SJSA1 (cell line): Measurements from ENCODE around the gene ARF3. TPM values are rescaled to one million over a fixed set of nuclear protein-coding genes. Genes with fewer than 3 reads are reported as not detected.

Experiments used
- DNase-seq, 2 experiments: peaks; one replicate each; pipeline ENCODE4 v3.0.0-alpha.2; 2015 to 2020; ENCODE audit warnings: low spot score in 2 of 2, low read depth in 1 of 2
- H3K27ac ChIP-seq: fragments of 250-450 bp; sonication (Bioruptor Pico); 2 replicates; pipeline ENCODE4 v1.5.1; 2020; ENCODE audit warnings: mild to moderate bottlenecking, moderate library complexity
- H3K27me3 ChIP-seq: fragments of 250-450 bp; sonication (Bioruptor Pico); replicated peaks from 2 replicates; pipeline ENCODE4 v1.5.1; 2020; ENCODE audit warnings: mild to moderate bottlenecking, moderate library complexity
- H3K36me3 ChIP-seq: fragments of 250-450 bp; sonication (Bioruptor Pico); 2 replicates; pipeline ENCODE4 v1.5.1; 2020; ENCODE audit warnings: mild to moderate bottlenecking
- H3K4me1 ChIP-seq: fragments of 250-450 bp; sonication (Bioruptor Pico); replicated peaks from 2 replicates; pipeline ENCODE4 v1.6.1; 2021; ENCODE audit warnings: mild to moderate bottlenecking
- H3K4me3 ChIP-seq: fragments of 250-450 bp; sonication (Bioruptor Pico); 2 replicates; pipeline ENCODE4 v1.5.1; 2020; ENCODE audit warnings: mild to moderate bottlenecking
- H3K9me3 ChIP-seq: fragments of 250-450 bp; sonication (Bioruptor Pico); replicated peaks from 2 replicates; pipeline ENCODE4 v1.5.1; 2020; ENCODE audit warnings: mild to moderate bottlenecking
- total RNA-seq: library from RNA; depleted of rRNA; stranded (reverse); fragments of >200 nt; shearing (Covaris generic); gene quantifications from 2 replicates; pipeline ENCODE4 v1.2.3, GENCODE V29; 2014

The ARF3 gene
- total RNA-seq, 1 experiment from 2014 or later: 64.5 TPM

DNA sequence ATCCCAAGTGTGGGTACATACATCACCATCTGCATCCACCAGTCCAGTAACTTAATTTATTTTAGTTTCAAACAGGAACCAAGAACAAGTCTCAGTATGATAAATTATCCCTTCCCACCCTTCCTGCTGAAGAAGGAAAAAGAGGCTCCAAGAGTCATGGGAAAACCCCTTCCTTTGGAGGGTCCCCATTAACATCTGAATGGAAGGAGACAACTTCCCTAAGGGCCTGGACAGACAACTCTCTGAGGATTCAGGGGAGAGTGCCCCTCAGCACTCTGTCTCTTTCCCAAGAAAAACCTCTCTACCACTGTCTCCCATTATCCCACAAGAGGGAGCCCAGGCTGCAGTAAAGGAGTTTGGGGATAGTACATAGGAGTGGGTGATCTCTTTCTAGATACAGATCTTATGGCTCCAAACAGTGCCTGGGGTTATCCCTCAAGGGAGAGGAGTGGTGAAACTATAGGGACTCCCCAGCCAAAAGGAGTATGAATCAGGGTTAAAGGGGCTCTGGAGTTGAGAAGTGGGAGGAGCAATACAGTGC is 8.1 kb upstream of the ARF3 start:
- no peak overlapping the region for H3K27ac ChIP-seq
- no peaks in the 10 kb centered on the region for H3K9me3 ChIP-seq
- DNase-seq: no peak
- H3K27me3 ChIP-seq: peaks cover 5% of the 10 kb centered on the region
- H3K4me3 ChIP-seq: no peak overlapping the region
- no peaks in the 10 kb centered on the region for H3K36me3 ChIP-seq
- peaks cover 13% of the 10 kb centered on the region for H3K4me1 ChIP-seq

DNA sequence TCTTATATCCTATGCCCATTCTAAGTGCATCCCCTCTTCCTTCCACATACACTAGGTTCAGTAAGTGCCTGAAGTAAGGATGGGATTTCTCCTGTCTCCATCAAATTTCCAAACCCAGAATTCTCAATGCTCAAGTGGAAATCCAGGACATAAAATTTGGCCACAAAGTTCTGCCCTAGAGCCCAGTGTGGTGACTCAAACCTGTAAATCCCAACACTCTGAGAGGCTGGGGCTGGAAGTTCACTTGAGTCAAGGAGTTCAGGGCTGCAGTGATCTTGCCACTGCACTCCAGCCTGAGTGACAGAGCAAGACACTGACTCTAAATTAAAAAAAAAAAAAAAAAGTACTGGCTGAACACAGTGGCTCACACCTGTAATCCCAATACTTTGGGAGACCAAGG is 4.5 kb upstream of the ARF3 start:
- H3K9me3 ChIP-seq: no peaks in the 10 kb centered on the region
- H3K4me3 ChIP-seq: no peak overlapping the region
- peaks cover 5% of the 10 kb centered on the region for H3K27me3 ChIP-seq
- H3K27ac ChIP-seq: no peak overlapping the region
- DNase-seq: no peak
- peaks cover 5% of the 10 kb centered on the region; the same call in 1 of the 2 replicates for H3K36me3 ChIP-seq
- H3K4me1 ChIP-seq: peaks cover 11% of the 10 kb centered on the region

DNA sequence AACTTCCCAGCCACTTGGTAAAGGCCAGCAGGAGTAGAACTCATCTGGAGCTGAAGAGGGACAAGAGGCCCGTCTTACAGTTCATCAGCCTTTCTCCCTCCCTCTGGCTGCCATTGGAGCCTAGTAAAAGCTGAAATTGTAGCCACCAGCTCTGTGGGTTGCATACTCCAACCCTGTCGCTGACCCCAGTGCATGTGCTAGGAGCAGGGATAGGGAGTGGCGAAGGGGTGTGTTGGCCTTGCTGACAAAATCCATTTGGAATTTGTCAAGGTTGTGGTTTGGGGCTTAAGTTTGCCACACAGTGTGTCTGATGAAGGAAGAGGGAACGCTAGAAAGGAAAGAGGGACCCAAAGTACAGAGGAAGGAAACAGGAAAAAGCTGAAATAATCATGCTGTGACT is 4.0 kb upstream of the ARF3 start:
- Histone ChIP-seq H3K36me3 (peaks cover 5% of the 10 kb centered on the region; the same call in 1 of the 2 replicates), H3K4me1 (peaks cover 11% of the 10 kb centered on the region), H3K4me3 (no peak overlapping the region), H3K27ac (no peak overlapping the region), H3K9me3 (no peaks in the 10 kb centered on the region), H3K27me3 (peaks cover 5% of the 10 kb centered on the region)
- no peak for DNase-seq

DNA sequence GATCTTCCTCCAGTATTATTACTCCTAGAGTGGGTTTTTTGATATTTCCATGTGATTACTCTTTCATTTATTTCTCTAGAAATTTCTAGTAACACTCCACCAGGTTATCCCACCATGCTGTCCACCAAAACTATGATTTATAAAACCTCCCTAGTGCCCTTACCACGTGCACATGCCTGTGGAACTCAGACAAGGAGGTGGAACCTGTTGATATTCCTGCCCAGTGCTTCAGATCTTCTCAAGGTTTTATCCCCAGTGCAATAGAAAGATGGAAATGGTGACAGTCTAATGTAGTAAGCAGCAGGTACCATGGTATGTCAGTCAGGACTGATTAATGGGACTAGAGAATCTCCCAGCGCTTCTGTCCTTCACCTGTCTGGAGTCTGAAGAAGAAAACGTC is 3.5 kb upstream of the ARF3 start:
- DNase-seq: no peak
- Histone ChIP-seq H3K36me3 (peaks cover 8% of the 10 kb centered on the region), H3K4me1 (peaks cover 14% of the 10 kb centered on the region), H3K27me3 (peaks cover 5% of the 10 kb centered on the region), H3K4me3 (no peak overlapping the region), H3K9me3 (no peaks in the 10 kb centered on the region), H3K27ac (no peak overlapping the region)

DNA sequence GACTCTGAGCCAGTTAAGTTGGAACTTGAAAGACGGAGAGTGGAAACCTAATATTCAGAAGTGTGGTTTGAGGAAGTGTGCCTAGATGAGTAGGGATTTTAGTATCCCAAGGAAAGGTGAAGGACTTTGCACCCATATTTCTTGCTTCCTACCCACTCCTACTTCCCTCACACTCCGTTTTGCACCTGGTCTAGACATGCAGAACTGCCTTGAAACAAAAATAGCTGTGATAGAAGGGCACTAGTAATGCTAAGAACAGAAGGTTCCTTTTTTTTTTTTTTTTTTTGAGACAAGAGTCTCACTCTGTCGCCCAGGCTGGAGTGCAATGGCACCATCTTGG is 732 bp upstream of the ARF3 start:
- Histone ChIP-seq H3K27ac (no peak overlapping the region), H3K36me3 (peaks cover 36% of the 10 kb centered on the region)
- DNase-seq: no peak

DNA sequence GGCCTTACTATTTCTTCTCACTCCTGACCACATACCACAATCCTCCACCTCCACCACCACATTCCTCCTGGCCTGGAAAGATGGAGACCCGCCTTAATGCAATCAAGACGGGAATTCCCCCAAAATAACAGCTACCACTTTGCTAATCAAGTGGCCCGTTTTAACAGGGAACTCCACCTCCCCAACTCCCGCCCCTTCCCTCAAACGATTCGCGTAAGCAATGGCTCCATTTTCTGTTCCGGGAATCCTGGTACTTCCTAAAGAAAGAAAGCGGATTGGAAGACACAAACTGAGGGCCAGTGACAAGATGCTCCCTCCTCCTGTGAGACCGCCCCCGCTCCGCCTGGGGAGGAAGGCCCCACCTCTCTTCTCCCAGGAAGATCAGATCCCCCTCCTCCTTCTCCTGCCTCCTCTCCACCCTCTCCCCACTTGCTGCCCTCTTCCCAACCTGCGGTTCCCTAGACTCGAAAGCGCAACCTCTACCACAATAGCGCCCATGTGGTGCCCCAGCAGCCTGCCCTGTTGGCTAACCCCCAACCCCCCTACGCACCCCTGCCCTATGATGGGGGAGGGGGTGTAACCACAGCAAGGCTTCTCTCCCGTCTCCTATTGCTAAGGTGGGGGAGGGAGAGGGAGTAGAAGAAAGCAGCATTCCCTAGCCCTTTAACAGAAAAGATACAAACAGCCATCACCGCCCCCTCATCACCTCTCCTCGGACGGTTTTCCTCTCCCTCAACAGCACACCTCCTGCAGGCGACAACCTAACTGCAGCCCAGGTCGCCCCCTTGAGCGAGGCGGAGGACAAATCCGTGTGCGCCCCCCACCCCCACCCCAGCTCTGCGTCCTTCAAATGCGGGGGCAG is 777 bp downstream of the ARF3 start:
- H3K9me3 ChIP-seq: no peaks in the 10 kb centered on the region
- H3K27ac ChIP-seq: peak overlapping the region; percentile 43
- peaks cover 20% of the 10 kb centered on the region for H3K4me1 ChIP-seq
- H3K27me3 ChIP-seq: peaks cover 5% of the 10 kb centered on the region
- H3K4me3 ChIP-seq: peak overlapping the region; percentile 94
- DNase-seq: peak; percentile 92 to 93
- H3K36me3 ChIP-seq: peaks cover 48% of the 10 kb centered on the region

More for the DNA sequence above, 732 bp upstream of the ARF3 start:
- peaks cover 5% of the 10 kb centered on the region for H3K27me3 ChIP-seq
- H3K9me3 ChIP-seq: no peaks in the 10 kb centered on the region
- H3K4me3 ChIP-seq: peak overlapping the region; percentile 94
- peaks cover 23% of the 10 kb centered on the region for H3K4me1 ChIP-seq

DNA sequence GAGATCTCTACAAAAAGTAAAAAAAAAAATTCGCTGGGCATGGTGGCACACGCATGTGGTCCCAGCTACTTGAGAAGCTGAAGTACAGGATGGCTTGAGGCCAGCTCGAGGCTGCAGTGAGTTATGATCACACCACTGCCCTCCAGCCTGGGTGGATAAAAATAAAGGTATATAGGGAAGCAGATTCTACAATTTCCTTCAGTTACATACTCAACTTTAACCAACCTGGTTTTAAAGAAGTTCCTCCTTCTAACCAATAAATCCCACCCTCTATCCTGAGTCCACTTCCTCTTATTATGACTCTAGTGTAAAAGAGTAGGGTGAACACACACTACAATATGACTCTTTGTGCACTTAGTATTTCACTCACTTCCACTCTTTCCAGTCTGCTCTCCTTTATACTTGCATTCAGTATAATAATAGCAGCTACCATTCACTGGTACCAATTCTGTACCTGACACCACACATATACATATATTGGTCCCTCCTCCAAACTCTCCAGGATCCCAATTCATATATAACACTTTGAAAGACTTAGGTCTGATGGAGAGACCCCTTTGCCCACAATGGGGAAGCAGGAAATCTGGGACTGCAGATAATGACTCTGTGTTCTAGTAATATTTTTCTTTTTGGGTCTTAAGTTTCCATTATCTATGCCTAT is 2.3 kb downstream of the ARF3 start:
- Histone ChIP-seq H3K36me3 (peaks cover 53% of the 10 kb centered on the region), H3K27ac (no peak overlapping the region), H3K4me1 (peaks cover 17% of the 10 kb centered on the region), H3K4me3 (no peak overlapping the region), H3K9me3 (no peaks in the 10 kb centered on the region), H3K27me3 (peaks cover 5% of the 10 kb centered on the region; the same call in 1 of the 2 replicates)
- no peak for DNase-seq

DNA sequence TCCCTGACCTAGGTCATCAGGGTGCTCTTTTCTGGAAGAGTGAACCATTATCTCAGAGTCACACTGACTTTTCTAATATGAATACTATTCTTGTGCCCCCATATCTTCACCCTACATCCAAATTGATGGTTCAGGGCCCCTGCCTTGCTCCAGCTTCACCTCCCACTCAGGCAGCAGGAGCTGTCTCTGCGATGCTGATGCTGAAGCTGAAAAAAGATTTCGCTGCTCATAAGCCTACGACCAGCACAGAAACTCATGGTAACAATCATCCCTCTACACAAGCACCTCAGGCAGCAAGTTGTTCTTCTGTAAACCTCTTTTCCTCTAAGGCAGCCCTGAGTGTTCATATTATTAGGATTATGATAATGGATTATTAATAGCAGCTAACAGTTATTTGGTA is 3.2 kb downstream of the ARF3 start:
- no peak overlapping the region for H3K27ac ChIP-seq
- peaks cover 61% of the 10 kb centered on the region for H3K36me3 ChIP-seq
- H3K4me3 ChIP-seq: no peak overlapping the region
- 0 out of 2 replicates have a peak, but pooled peaks cover 1% of the 10 kb centered on the region for H3K27me3 ChIP-seq
- no peak for DNase-seq
- peaks cover 17% of the 10 kb centered on the region for H3K4me1 ChIP-seq
- no peaks in the 10 kb centered on the region for H3K9me3 ChIP-seq

DNA sequence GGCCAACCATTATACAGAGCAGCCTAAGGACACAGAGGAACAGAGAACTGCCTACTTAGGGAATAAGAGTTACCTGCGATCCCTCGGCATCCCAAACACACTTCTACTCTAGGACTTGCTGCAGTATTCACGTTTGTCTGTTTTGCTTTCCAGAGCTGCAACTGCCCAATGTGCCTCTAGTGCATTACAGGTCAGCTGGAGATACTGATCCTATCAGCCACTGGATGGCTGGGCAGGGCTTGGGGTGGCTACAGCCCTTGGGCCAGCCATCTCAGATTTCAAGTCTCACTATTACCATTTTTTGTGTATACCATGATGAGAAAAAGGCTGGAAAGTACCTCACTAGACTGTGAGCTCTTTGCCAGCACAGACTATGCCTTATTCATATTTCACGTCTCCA is 4.6 kb downstream of the ARF3 start:
- H3K36me3 ChIP-seq: peaks cover 61% of the 10 kb centered on the region
- no peak for DNase-seq

DNA sequence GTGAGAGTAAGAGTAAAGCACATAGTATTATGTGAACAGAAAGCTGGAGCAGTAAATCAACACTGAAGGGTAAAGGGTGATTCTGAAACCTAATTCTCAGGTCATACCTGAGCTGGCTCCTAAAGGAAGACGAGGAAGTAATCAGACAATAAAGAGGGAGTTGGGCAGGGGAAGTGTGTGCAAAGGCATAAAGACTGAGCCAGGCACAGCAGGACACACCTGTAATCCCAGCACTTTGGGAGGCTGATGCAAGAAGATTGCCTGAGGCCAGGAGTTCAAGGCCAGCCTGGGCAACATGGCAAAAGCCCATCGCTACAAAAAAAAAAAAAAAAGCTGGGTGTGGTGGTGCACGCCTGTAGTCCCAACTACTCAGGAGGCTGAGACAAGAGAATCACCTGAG is 9.6 kb downstream of the ARF3 start:
- Histone ChIP-seq H3K4me3 (no peak overlapping the region), H3K9me3 (no peaks in the 10 kb centered on the region)
- no peak for DNase-seq

More for the DNA sequence above, 4.6 kb downstream of the ARF3 start:
- no peaks in the 10 kb centered on the region for H3K27me3 ChIP-seq
- no peak overlapping the region for H3K4me3 ChIP-seq
- no peaks in the 10 kb centered on the region for H3K9me3 ChIP-seq
- H3K27ac ChIP-seq: no peak overlapping the region
- H3K4me1 ChIP-seq: peaks cover 14% of the 10 kb centered on the region

DNA sequence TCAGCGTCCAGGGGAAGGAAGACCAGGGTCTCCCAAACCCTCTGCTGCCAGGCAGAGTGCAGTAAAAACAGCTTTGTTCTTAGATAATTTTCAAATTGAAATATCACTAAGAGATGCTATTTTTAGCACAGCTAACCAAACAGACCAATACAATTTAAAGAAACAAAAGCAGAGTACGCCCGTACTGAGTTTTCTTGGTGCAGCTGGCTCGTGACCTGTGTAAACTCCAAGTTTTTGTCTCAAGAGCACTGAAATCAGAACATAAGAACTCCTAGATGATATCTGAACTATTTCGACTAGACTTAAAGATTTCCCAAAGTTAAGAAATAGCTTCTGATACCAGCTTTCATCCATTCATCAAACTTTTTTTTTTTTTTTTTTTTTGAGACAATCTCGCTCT is 10.3 kb downstream of the ARF3 start:
- Histone ChIP-seq H3K36me3 (peaks cover 29% of the 10 kb centered on the region), H3K4me3 (no peak overlapping the region), H3K27ac (no peak overlapping the region), H3K4me1 (no peaks in the 10 kb centered on the region), H3K27me3 (no peaks in the 10 kb centered on the region), H3K9me3 (no peaks in the 10 kb centered on the region)
- DNase-seq: no peak

More for the DNA sequence above, 9.6 kb downstream of the ARF3 start:
- no peak overlapping the region for H3K27ac ChIP-seq
- H3K36me3 ChIP-seq: peaks cover 31% of the 10 kb centered on the region
- H3K27me3 ChIP-seq: no peaks in the 10 kb centered on the region
- no peaks in the 10 kb centered on the region for H3K4me1 ChIP-seq

DNA sequence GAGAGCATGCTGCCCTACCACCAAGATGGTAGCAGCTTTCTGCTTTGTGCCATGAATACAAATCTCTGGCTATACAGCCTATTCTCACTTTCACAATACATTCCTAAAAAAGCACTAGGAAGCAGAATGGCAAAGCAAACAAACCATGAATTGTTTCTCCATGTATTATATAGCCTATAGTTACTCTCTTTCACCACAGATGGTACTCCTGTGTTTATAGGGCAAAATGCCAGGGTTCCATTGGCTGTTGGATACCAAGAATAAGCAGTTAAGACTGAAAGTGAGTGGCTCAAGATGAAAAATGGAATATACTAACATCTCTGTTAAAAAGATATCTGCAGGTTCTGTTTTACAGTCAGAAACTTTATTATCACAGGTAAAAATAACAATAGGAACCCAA is 11.1 kb downstream of the ARF3 start:
- no peaks in the 10 kb centered on the region for H3K9me3 ChIP-seq
- H3K36me3 ChIP-seq: peaks cover 33% of the 10 kb centered on the region
- H3K27ac ChIP-seq: no peak overlapping the region
- H3K4me1 ChIP-seq: no peaks in the 10 kb centered on the region
- no peak for DNase-seq
- no peaks in the 10 kb centered on the region for H3K27me3 ChIP-seq
- no peak overlapping the region for H3K4me3 ChIP-seq

DNA sequence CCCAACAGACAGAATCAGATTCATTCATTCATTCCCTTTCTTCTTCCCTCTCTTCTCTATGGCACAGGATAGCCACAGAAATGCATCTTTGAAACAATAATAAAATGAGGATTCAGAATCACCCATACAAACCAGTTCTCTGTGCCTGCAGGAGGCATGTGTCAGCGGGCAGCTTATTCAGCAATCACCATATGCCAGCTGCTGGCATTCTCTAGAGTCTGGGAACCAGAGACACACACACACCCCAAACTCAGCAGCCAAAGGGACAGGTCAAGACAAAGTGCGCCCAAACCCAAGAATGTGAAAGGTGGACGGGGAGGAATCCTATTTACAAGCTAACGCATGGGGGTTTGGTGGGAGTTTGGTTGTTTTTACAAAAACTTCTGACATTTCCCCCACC is 14.1 kb downstream of the ARF3 start:
- no peak for DNase-seq
- Histone ChIP-seq H3K4me1 (no peaks in the 10 kb centered on the region), H3K4me3 (no peak overlapping the region), H3K27ac (no peak overlapping the region), H3K9me3 (no peaks in the 10 kb centered on the region), H3K27me3 (no peaks in the 10 kb centered on the region), H3K36me3 (peaks cover 48% of the 10 kb centered on the region)

DNA sequence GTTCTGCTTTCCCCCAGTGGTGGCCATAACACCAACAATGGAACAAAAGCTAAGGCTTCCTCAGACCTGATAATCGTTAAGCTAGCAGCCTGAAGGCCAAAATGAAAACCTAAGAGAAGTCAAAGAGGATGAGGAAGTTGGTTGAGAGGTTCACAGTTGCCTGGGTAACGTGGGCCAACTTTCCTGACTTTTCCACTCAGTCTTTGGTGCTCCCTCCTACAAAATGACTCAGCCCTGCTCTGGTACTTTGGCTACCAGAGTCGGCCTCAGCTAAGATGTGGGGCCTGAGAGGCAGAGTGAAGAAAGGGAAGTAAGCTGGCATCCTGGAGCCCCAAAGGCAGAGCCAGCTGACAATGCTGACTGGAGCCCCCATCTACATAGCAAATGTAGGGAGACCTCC is 17.1 kb downstream of the ARF3 start:
- DNase-seq: no peak
- H3K27me3 ChIP-seq: no peaks in the 10 kb centered on the region
- peaks cover 76% of the 10 kb centered on the region for H3K36me3 ChIP-seq
- no peaks in the 10 kb centered on the region for H3K4me1 ChIP-seq
- no peaks in the 10 kb centered on the region for H3K9me3 ChIP-seq
- no peak overlapping the region for H3K4me3 ChIP-seq
- H3K27ac ChIP-seq: no peak overlapping the region
